Trophoblast cell (in vitro differentiated cells and primary cell): Measurements from ENCODE around the gene CDC20.

Experiments
- DNase-seq, 2 donors: peaks; one replicate each; pipeline ENCODE4 v3.0.0-alpha.2; 2016
- H2AFZ ChIP-seq: 2 replicates; pipeline ENCODE4 v1.6.1; 2013; ENCODE audit warnings: low read length, moderate library complexity, mild to moderate bottlenecking; ENCODE audit not compliant: insufficient read depth, poor library complexity
- H2AK5ac ChIP-seq: 2 replicates; pipeline ENCODE4 v1.6.1; 2013; ENCODE audit warnings: mild to moderate bottlenecking, low read length
- H2BK120ac ChIP-seq: 2 replicates; pipeline ENCODE4 v1.6.1; 2013; ENCODE audit warnings: low read length, mild to moderate bottlenecking, moderate library complexity; ENCODE audit not compliant: insufficient read depth, poor library complexity
- H2BK12ac ChIP-seq: 2 replicates; pipeline ENCODE4 v1.6.1; 2013; ENCODE audit warnings: mild to moderate bottlenecking, low read length, moderate library complexity
- H2BK5ac ChIP-seq: 2 replicates; pipeline ENCODE4 v1.6.1; 2013; ENCODE audit warnings: low read length, low read depth, moderate library complexity, mild to moderate bottlenecking; ENCODE audit not compliant: poor library complexity
- H3K14ac ChIP-seq: 2 replicates; pipeline ENCODE4 v1.6.1; 2013; ENCODE audit warnings: mild to moderate bottlenecking, low read length
- H3K18ac ChIP-seq: 2 replicates; pipeline ENCODE4 v1.6.1; 2013; ENCODE audit warnings: mild to moderate bottlenecking, low read length
- H3K23ac ChIP-seq: 2 replicates; pipeline ENCODE4 v1.6.1; 2013; ENCODE audit warnings: low read length
- H3K27ac ChIP-seq: 2 replicates; pipeline ENCODE4 v1.5.1; 2013; ENCODE audit warnings: low read depth, mild to moderate bottlenecking, inconsistent platforms, low read length, moderate library complexity
- H3K27me3 ChIP-seq: 2 replicates; pipeline ENCODE4 v1.6.1; 2013; ENCODE audit warnings: inconsistent platforms, mild to moderate bottlenecking, low read length, moderate library complexity; ENCODE audit not compliant: insufficient read depth
- H3K36me3 ChIP-seq, 2 experiments: 1 replicate in 1 of 2; 2 replicates in 1 of 2; pipeline ENCODE4 v1.6.1; 2013; ENCODE audit warnings: low read length in 2 of 2, mild to moderate bottlenecking in 2 of 2, moderate library complexity in 1 of 2; ENCODE audit not compliant: insufficient read depth in 2 of 2, control insufficient read depth in 1 of 2
- H3K4ac ChIP-seq: 2 replicates; pipeline ENCODE4 v1.6.1; 2013; ENCODE audit warnings: low read depth, mild to moderate bottlenecking, low read length, moderate library complexity
- H3K4me1 ChIP-seq, 2 experiments: 1 replicate in 1 of 2; 2 replicates in 1 of 2; pipeline ENCODE4 v1.6.1; 2013; ENCODE audit warnings: low read length in 2 of 2, mild to moderate bottlenecking in 2 of 2, moderate library complexity in 1 of 2; ENCODE audit not compliant: insufficient read depth in 2 of 2, control insufficient read depth in 1 of 2
- H3K4me2 ChIP-seq: 2 replicates; pipeline ENCODE4 v1.6.1; 2013; ENCODE audit warnings: inconsistent platforms, mild to moderate bottlenecking, low read length, moderate library complexity
- H3K4me3 ChIP-seq: 2 replicates; pipeline ENCODE4 v1.5.1; 2013; ENCODE audit warnings: mild to moderate bottlenecking, low read depth, low read length, inconsistent platforms
- H3K79me1 ChIP-seq: one replicate; pipeline ENCODE4 v1.6.1; 2013; ENCODE audit warnings: low read length
- H3K79me2 ChIP-seq: 2 replicates; pipeline ENCODE4 v1.6.1; 2013; ENCODE audit warnings: low read length, mild to moderate bottlenecking; ENCODE audit not compliant: control insufficient read depth, insufficient read depth, poor library complexity
- H3K9ac ChIP-seq: 2 replicates; pipeline ENCODE4 v1.6.1; 2013; ENCODE audit warnings: mild to moderate bottlenecking, low read length
- H3K9me3 ChIP-seq: 2 replicates; pipeline ENCODE4 v1.6.1; 2013; ENCODE audit warnings: low read depth, mild to moderate bottlenecking, control low read depth, inconsistent platforms, low read length; ENCODE audit not compliant: insufficient read depth
- H4K12ac ChIP-seq: 2 replicates; pipeline ENCODE4 v1.6.1; 2013; ENCODE audit warnings: low read depth, mild to moderate bottlenecking, low read length, moderate library complexity
- H4K8ac ChIP-seq: 2 replicates; pipeline ENCODE4 v1.6.1; 2013; ENCODE audit warnings: low read depth, mild to moderate bottlenecking, low read length, moderate library complexity
- H4K91ac ChIP-seq: one replicate; pipeline ENCODE4 v1.6.1; 2013; ENCODE audit warnings: low read depth, mild to moderate bottlenecking, low read length, moderate library complexity
- WGBS: extraction: QIAGEN DNeasy Blood & Tissue Kit; methylation state at CpG from one replicate; pipeline ENCODE4 v1.1.7; 2013; ENCODE audit warnings: missing lambda C conversion rate; ENCODE audit not compliant: insufficient read length, insufficient coverage; ENCODE audit errors: extremely low coverage; 5-methylcytosine and 5-hydroxymethylcytosine counted together

The CDC20 gene

DNA sequence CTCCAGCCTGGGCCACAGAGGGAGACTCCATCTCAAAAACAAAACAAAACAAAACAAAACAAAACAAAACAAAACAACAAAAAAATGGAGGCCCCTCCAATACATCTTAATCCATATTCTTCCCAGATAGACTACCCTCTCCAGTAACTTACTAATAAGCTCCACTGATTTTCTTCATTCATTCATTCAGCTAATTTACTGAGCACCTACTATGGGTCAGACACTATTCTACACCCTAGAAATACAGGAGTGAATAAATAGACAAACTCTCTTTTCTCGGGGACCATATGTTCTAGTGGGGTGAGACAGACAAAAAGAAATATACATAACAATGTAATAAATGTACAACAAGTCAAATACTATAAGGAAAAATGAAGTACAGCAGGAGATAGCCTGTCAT is 7.8 kb upstream of the CDC20 start:
- Histone ChIP-seq H2BK5ac (no peak overlapping the region), H3K4me1 (peaks cover 3 to 4% of the 10 kb centered on the region in 2 experiments), H4K12ac (no peak overlapping the region), H4K91ac (no peak overlapping the region), H4K8ac (no peak overlapping the region), H3K79me1 (peaks cover 9% of the 10 kb centered on the region), H3K4me3 (no peak overlapping the region), H3K79me2 (peaks cover 7% of the 10 kb centered on the region), H3K27me3 (no peaks in the 10 kb centered on the region), H2AFZ (no peak overlapping the region), H3K9me3 (no peaks in the 10 kb centered on the region), H3K36me3 (no peaks in the 10 kb centered on the region), H2BK120ac (no peak overlapping the region), H2AK5ac (no peak overlapping the region), H3K4ac (no peak overlapping the region), H3K27ac (no peak overlapping the region), H2BK12ac (no peak overlapping the region), H3K9ac (no peak overlapping the region), H3K18ac (no peak overlapping the region), H3K23ac (no peak overlapping the region), H3K14ac (no peak overlapping the region), H3K4me2 (no peak overlapping the region)
- WGBS: no CpG with 5 or more reads among the region's 1 CpG
- no peak for DNase-seq

DNA sequence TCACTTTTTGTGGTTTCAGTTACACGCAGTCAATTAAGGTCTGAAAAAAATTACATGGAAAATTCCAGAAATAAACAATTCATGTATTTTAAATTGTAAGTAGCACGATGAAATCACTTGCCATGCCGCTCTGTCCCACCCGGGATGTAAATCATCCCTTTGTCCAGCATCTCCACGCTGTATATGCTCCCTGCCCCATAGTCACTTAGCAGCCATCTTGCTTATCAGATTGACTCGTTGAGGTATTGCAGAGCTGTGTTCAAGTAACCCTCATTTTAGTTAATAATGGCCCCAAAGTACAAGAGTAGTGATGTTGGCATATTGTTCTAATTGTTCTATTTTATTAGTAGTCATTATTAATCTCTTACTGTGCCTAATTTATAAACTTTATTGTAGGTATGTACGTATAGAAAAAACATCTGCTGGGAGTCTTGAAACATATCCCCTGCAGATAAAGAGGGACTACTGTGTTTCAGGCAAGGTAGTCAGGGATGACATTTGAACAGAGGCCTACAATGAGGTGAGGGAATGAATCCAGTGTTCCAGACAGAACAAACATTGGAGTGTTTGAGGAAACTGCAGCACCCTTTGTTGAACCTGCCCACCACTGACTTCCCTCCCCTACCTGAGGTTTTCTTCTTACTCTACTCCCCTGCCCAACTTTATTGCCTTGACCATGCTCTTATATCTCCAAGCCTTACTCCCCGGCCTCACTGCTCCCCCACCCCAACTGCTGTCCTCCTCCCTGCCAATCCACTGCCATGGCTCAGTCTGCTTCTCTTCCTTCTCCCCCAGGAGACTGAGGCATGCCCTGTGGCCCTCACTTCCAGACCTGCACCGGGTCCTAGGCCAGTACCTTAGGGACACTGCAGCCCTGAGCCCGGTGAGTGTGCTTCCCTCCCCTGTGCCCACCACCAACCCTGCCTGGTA is 7.1 kb upstream of the CDC20 start:
- Histone ChIP-seq H3K4me1 (peaks cover 3 to 4% of the 10 kb centered on the region in 2 experiments), H2AK5ac (no peak overlapping the region), H3K23ac (no peak overlapping the region), H2BK5ac (no peak overlapping the region), H3K36me3 (no peaks in the 10 kb centered on the region), H3K79me2 (peaks cover 7% of the 10 kb centered on the region), H4K12ac (no peak overlapping the region), H3K79me1 (peaks cover 9% of the 10 kb centered on the region), H2AFZ (no peak overlapping the region), H2BK120ac (no peak overlapping the region), H3K27ac (no peak overlapping the region), H2BK12ac (peak overlapping the region; percentile 8), H4K91ac (no peak overlapping the region), H4K8ac (no peak overlapping the region), H3K4me2 (no peak overlapping the region), H3K9ac (no peak overlapping the region), H3K27me3 (no peaks in the 10 kb centered on the region), H3K18ac (no peak overlapping the region), H3K14ac (no peak overlapping the region), H3K4me3 (no peak overlapping the region), H3K4ac (no peak overlapping the region), H3K9me3 (no peaks in the 10 kb centered on the region)
- DNase-seq: no peak
- WGBS: no CpG with 5 or more reads among the region's 10 CpGs

DNA sequence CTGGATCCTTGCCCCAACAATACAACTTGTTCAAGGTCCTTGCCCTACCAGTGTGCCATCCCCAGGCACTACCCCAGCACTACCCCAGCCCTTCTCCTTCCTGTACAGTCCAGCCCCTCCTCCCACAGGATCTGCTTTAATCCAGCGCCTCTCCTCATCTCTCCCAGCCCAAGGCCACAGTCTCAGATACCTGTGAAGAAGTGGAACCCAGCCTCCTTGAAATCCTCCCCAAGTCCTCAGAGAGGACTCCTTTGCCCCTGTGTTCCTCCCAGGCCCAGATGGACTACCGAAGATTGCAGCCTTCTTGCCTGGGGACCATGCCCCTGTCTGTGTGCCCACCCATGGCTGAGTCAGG is 6.5 kb upstream of the CDC20 start:
- Histone ChIP-seq H3K9ac (no peak overlapping the region), H3K4me3 (no peak overlapping the region), H3K9me3 (no peaks in the 10 kb centered on the region), H2AFZ (no peak overlapping the region), H3K4me1 (peaks cover 3 to 4% of the 10 kb centered on the region in 2 experiments), H3K23ac (no peak overlapping the region), H3K27ac (no peak overlapping the region), H4K91ac (no peak overlapping the region), H3K18ac (no peak overlapping the region), H3K14ac (no peak overlapping the region), H2BK12ac (no peak overlapping the region), H2AK5ac (no peak overlapping the region), H2BK5ac (no peak overlapping the region), H3K79me2 (peaks cover 7% of the 10 kb centered on the region), H3K27me3 (no peaks in the 10 kb centered on the region), H2BK120ac (no peak overlapping the region), H3K36me3 (no peaks in the 10 kb centered on the region), H4K12ac (no peak overlapping the region), H3K79me1 (peaks cover 9% of the 10 kb centered on the region), H3K4me2 (no peak overlapping the region), H3K4ac (no peak overlapping the region), H4K8ac (no peak overlapping the region)
- no CpG with 5 or more reads among the region's 2 CpGs for WGBS
- DNase-seq: no peak

DNA sequence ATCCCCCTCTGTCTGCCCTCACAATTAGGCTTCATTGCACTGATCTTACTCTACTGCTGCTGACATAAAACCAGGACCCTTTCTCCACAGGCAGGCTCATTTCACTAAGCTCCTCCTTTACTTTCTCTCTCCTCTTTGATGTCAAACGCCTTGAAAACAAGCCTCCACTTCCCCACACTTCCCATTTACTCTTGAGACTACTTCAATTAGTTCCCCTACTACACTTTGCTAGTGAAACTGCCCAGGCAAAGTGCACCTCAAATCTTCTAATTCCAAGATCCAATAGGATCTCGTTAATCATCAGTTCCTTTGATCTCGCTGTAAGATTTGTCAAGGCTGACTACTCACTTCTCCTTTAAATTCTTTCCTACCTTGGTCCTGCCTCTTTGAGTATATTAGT is 5.9 kb upstream of the CDC20 start:
- no peaks in the 10 kb centered on the region for H3K36me3 ChIP-seq
- H3K23ac ChIP-seq: no peak overlapping the region
- DNase-seq: no peak
- no peak overlapping the region for H2BK12ac ChIP-seq
- WGBS: no CpG with 5 or more reads among the region's 3 CpGs
- no peak overlapping the region for H3K4me2 ChIP-seq
- no peak overlapping the region for H3K9ac ChIP-seq
- H3K79me1 ChIP-seq: peaks cover 9% of the 10 kb centered on the region
- H3K27ac ChIP-seq: no peak overlapping the region
- H4K91ac ChIP-seq: no peak overlapping the region
- no peak overlapping the region for H3K18ac ChIP-seq
- H4K8ac ChIP-seq: no peak overlapping the region
- no peak overlapping the region for H4K12ac ChIP-seq
- no peak overlapping the region for H2AFZ ChIP-seq
- H3K27me3 ChIP-seq: no peaks in the 10 kb centered on the region
- no peak overlapping the region for H3K4ac ChIP-seq
- H3K4me3 ChIP-seq: no peak overlapping the region
- H3K79me2 ChIP-seq: peaks cover 7% of the 10 kb centered on the region
- H3K14ac ChIP-seq: no peak overlapping the region
- H3K9me3 ChIP-seq: no peaks in the 10 kb centered on the region
- no peak overlapping the region for H2BK5ac ChIP-seq
- peaks cover 3 to 5% of the 10 kb centered on the region in 2 experiments for H3K4me1 ChIP-seq
- H2AK5ac ChIP-seq: no peak overlapping the region
- no peak overlapping the region for H2BK120ac ChIP-seq
